Measurements from ENCODE around the gene HORMAD1. TPM values are rescaled to one million over a fixed set of nuclear protein-coding genes. Genes with fewer than 3 reads are reported as not detected.
"Not testable (repeated sequence)": the region's sequence is repeated elsewhere in the genome, so short reads cannot be mapped to it uniquely, and the experiment has no call there.

Gene HORMAD1
- 10 to 100 TPM in 1 of 4 donors, 1 to 10 TPM in 2, not detected in 1; 4.1 to 10.1 (median 9.3) TPM for total RNA-seq

- DNase-seq = no peak
- no peak within 1 kb of the TSS for H3K4me3 ChIP-seq
- no peaks in the 10 kb centered on the region for H3K4me1 ChIP-seq
Observed at GRCh38 chr1:150720703-150721102, at the start of gene HORMAD1. HORMAD1 (minus strand) TSS chr1:150720895; CDS start chr1:150719505, 1,390 bp downstream.

GRCh38 chr1:150767704-150768103 lies 47.0 kb upstream of the HORMAD1 start:
- 79 to 89% methylated on average over 1 of the region's 1 CpG for WGBS, 2 donors
- H3K4me3 ChIP-seq; H3K27me3 ChIP-seq; H3K9me3 ChIP-seq; intact Hi-C loops (cut with DNase I); DNase-seq; H3K36me3 ChIP-seq; H3K27ac ChIP-seq: not testable (repeated sequence)
- peaks cover 0 to 28% (median 5%) of the 10 kb centered on the region in 3 donors for H3K4me1 ChIP-seq

More at GRCh38 chr1:150720703-150721102, at the start of gene HORMAD1:
- no peak within 1 kb of the TSS for H3K27ac ChIP-seq
- WGBS, 2 donors = 94 to 97% methylated on average over 21 of the region's 24 CpGs
- no peaks in the 10 kb centered on the region for H3K9me3 ChIP-seq
- TF ChIP-seq, protein P1, sequence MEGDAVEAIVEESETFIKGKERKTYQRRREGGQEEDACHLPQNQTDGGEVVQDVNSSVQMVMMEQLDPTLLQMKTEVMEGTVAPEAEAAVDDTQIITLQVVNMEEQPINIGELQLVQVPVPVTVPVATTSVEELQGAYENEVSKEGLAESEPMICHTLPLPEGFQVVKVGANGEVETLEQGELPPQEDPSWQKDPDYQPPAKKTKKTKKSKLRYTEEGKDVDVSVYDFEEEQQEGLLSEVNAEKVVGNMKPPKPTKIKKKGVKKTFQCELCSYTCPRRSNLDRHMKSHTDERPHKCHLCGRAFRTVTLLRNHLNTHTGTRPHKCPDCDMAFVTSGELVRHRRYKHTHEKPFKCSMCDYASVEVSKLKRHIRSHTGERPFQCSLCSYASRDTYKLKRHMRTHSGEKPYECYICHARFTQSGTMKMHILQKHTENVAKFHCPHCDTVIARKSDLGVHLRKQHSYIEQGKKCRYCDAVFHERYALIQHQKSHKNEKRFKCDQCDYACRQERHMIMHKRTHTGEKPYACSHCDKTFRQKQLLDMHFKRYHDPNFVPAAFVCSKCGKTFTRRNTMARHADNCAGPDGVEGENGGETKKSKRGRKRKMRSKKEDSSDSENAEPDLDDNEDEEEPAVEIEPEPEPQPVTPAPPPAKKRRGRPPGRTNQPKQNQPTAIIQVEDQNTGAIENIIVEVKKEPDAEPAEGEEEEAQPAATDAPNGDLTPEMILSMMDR (IDR thresholded peaks at IDR 0.05) = no peak
- TF ChIP-seq POLR2A (IDR thresholded peaks at IDR 0.05) = no peak
- no peaks in the 10 kb centered on the region for H3K36me3 ChIP-seq
- intact Hi-C loops (cut with DNase I) = no loop called here
- no peaks in the 10 kb centered on the region for H3K27me3 ChIP-seq

DNA sequence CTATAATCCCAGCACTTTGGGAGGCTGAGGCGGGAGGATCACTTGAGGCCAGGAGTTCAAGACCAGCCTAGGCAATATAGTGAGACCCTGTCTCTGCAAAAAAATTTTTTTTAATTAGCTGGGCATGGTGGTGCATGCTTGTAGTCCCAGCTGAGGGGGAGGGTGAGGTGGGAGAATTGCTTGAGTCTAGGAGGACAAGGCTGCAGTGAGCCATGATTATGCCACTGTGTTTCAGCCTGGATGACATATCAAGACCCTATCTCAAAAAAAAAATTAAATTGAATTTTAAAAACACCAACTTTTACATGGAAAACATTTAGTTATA lies 45.2 kb upstream of the HORMAD1 start:
- 50 to 80% methylated on average over 1 of the region's 1 CpG for WGBS, 2 donors

DNA sequence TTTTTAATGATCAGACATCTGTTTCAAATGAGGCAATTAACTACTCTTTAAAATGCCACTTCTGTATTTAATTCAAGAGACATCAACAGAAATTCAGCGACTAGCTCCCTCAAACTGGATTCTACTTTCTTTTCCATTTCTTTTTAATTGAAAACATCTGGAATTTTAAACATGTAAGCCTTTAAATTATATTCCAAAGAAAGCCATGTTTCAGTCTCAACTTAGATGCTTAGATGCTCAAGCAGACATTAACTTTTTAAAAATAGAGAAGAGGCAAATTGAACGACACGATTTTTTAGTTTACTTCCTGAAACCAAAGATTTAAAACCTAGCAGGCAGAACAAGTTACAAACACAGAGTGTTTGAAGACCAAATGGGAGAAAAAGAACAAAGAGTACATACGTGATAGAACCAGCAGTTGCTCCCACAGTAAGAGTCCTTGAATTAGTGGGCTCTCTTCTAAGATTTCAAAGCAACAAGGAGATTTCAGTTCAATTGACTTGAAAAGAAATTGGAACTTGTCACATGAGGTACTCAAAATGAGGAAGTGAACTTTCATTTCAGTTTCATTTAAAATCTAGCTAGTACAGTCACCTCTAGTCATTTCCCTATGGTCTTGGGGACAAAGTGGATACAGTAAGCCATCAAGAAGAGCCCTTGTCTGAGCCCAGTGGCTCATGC lies 44.7 kb upstream of the HORMAD1 start, which contains the start of gene CTSS:
Gene CTSS (minus strand): TSS at position 483 of the 681 bp plus-strand sequence. CDS start 1,015 bp downstream, outside the sequence.
- Histone ChIP-seq H3K4me1 (peaks cover 0 to 28% (median 5%) of the 10 kb centered on the region in 3 donors), H3K27ac (peak within 1 kb of the TSS; percentile 72 to 85 (median 78)), H3K9me3 (no peaks in the 10 kb centered on the region), H3K36me3 (no peaks in the 10 kb centered on the region), H3K4me3 (peak within 1 kb of the TSS; percentile 14 to 62 (median 42)), H3K27me3 (no peaks in the 10 kb centered on the region)
- intact Hi-C loops (cut with DNase I) = no loop called here
- WGBS, 2 donors = 2% methylated on average over 4 of the region's 4 CpGs
- DNase-seq = no peak
- TF ChIP-seq POLR2A (IDR thresholded peaks at IDR 0.05) = peak in 1 of 4 donors; percentile 38
- TF ChIP-seq, protein P1 (IDR thresholded peaks at IDR 0.05) = no peak

More for the DNA sequence above, 45.2 kb upstream of the HORMAD1 start:
- H3K9me3 ChIP-seq; DNase-seq; H3K27me3 ChIP-seq; H3K36me3 ChIP-seq; intact Hi-C loops (cut with DNase I): not testable (repeated sequence)
- Histone ChIP-seq H3K4me3 (peak overlapping the region; percentile 14 to 62 (median 42)), H3K27ac (peak overlapping the region; percentile 72 to 85 (median 78)), H3K4me1 (peaks cover 0 to 28% (median 5%) of the 10 kb centered on the region in 3 donors)

DNA sequence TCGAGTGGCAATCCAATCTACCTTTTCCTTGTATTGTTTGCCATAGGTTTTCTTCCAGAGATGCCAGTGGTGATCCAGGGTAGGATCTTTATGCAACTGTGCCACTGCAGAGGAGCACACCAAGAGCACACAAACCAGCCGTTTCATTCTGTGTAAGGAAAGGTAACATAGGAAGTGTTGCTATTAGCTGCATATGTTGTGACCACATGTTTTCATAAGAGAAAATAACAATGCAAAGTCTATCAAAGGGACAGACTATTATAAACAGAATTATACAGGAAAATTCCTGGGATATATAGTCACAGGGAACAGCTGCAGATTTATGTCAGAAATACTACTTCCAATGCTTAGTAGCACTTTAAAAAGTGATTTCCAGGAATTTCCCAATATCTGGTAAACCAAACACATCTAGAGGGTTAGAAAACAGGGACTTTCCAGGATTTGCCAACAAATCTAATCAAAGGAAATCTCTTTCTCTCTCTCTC lies 44.0 kb upstream of the HORMAD1 start:
- TF ChIP-seq, protein P1 (IDR thresholded peaks at IDR 0.05) = no peak
- no peak for TF ChIP-seq POLR2A (IDR thresholded peaks at IDR 0.05)
- Histone ChIP-seq H3K4me1 (peaks cover 0 to 28% (median 5%) of the 10 kb centered on the region in 3 donors), H3K27me3 (no peaks in the 10 kb centered on the region), H3K4me3 (peak overlapping the region in 3 of 4 donors; percentile 40 to 62 (median 44)), H3K9me3 (no peaks in the 10 kb centered on the region), H3K27ac (peak overlapping the region in 3 of 4 donors; percentile 25 to 85 (median 82)), H3K36me3 (no peaks in the 10 kb centered on the region)
- DNase-seq = no peak
- intact Hi-C loops (cut with DNase I) = no loop called here
- WGBS, 2 donors = 19 to 33% methylated on average over 2 of the region's 2 CpGs

DNA sequence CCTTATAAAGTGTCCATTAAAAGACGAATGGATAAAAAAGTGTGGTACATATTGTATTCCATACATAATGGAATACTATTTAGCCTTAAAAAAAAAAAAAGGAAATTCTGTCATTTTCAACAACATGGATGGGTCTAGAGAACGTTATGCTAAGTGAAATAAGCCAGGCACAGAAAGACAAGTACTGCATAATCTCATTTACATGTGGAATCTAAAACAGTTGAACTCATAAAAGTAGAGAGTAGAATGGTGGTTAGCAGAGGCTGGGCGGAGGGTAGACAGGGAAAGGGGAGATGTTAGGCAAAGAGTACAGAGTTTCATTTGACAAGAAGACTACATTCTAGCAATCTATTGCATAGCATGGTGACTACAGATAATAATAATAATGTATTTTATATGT lies 42.3 kb upstream of the HORMAD1 start:
- peaks cover 0 to 28% (median 5%) of the 10 kb centered on the region in 3 donors for H3K4me1 ChIP-seq
- H3K27me3 ChIP-seq = no peaks in the 10 kb centered on the region
- DNase-seq = no peak
- no peak overlapping the region for H3K27ac ChIP-seq
- no peaks in the 10 kb centered on the region for H3K36me3 ChIP-seq
- WGBS, 2 donors = 79 to 85% methylated on average over 3 of the region's 3 CpGs
- H3K4me3 ChIP-seq = no peak overlapping the region
- no peaks in the 10 kb centered on the region for H3K9me3 ChIP-seq
- intact Hi-C loops (cut with DNase I) = no loop called here
- TF ChIP-seq, protein P1 (IDR thresholded peaks at IDR 0.05) = no peak
- TF ChIP-seq POLR2A (IDR thresholded peaks at IDR 0.05) = no peak

All from esophagus squamous epithelium (tissue), 5 donors.